ENCODE results near the gene COQ8A.

- TF ChIP-seq CTCF (IDR thresholded peaks at IDR 0.05) (no peak), POLR2A (IDR thresholded peaks at IDR 0.05) (no peak), POLR2AphosphoS5 (IDR thresholded peaks at IDR 0.05) (no peak)
Observed at GRCh38 chr1:226994586-226995364, 54.7 kb downstream of the COQ8A start.
